CD4-positive, alpha-beta T cell treated with Interleukin-6 at 100 ng/mL for 8 hours (primary cell): ENCODE data around the gene HAPLN2.

Source experiments
- DNase-seq: peaks from one replicate; pipeline ENCODE4 v3.0.0-alpha.2; 2020; ENCODE audit warnings: mixed read lengths, low spot score

The HAPLN2 gene

DNA sequence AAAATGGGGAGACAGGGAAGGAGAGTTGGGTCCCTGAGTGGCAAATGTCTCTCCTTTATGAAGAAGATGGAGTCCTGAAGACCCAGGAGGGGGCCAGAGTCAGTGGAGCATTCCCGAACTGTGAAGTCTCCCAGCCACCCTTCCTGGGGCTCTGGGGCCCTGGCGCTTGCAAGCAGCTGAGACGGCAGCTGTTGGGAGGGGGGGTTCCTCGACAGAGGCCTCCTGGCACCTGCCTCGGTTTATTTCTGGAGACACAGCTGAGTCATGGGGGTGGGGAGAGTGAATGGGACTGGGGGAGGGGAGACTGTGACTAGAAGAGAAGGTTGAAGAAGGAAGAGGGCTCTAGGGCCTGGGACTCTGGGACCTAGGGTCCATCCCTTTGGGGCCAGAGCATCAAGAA lies 44.0 kb downstream of the HAPLN2 start:
- no peak for DNase-seq

DNA sequence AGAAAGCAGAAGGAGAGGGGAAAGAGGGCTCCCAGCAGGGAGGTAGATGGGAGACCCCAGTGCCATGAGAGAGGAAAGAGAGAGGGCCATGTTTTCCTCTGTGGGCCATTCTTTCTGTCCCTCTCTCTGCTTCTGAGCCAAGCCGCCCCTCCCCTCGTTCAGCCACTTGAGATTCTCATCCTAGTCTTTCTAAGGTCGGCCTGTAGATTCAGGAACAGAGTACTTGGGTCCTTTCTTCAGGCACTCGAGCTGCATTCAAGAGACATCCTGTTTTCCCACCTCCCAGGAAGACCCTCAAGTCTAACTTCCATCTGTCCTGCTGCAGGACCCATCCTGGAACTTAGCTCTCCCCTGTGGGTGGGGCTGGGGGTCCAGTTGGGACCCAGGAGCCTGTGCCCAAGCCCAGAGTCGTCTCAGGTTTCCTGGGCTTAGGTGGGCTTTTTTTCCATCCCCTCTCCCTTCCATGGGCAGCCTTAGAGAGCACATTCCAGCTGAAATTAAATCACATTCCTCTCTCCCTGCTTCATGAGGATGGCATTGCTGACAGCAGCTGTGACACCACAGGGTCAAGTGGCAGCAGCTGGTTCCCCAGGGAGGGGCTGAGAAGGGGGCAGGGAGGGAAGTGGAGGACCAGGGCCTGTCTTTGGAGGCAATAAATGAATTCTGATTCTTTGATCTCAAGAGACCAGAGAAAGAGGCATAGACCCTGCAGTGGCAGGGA lies 45.0 kb downstream of the HAPLN2 start:
- no peak for DNase-seq

DNA sequence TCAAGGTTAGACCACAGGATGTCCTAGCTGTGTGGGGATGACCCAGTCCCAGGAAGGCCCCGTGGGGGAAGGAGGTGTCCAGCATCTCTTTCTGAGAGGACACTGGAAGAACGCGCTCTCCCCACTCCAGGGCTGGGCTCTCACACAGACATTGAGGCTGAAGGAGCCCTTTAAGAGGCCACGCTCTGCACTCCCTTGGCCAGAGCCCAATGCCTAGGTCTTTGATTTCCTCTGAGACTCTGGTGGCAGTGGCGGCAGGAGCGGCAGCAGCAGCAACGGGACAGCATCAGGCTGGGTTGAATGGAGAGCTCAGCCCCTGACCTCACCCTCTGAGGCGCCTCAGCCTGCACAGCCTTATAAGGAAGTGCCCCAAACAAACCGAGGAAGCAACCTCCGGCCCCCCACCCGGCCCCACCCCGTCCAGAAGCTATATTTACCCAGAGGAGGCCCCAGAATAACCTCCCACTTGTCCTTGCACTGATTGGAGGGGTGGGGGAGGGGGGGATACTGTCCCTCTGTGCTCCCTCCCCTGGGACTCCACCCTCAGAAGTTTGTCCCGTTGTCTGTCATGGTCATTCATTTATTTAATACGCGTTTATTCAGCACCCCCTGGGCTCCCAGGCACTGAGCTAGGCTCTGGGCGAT lies 45.7 kb downstream of the HAPLN2 start:
- DNase-seq = no peak

DNA sequence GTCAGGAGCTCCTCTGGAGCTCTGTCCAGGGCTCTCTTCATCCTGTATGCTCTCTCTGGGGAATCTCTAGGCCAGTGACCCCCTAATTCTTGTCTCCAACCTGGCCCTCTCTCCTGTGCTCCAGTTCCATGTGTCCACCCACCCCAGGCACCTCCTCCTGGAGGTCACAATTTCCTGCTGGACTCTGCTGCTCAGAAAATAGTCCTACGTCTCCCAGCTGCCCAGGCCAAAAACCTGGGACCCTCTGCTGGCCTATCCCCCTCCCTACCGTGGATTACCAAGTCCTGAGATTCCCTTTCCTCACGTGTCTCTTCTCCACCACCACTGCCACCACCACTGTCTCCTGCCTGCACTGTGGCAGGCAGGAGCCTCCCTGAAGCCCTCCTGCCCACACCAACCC lies 46.3 kb downstream of the HAPLN2 start:
- DNase-seq = no peak

DNA sequence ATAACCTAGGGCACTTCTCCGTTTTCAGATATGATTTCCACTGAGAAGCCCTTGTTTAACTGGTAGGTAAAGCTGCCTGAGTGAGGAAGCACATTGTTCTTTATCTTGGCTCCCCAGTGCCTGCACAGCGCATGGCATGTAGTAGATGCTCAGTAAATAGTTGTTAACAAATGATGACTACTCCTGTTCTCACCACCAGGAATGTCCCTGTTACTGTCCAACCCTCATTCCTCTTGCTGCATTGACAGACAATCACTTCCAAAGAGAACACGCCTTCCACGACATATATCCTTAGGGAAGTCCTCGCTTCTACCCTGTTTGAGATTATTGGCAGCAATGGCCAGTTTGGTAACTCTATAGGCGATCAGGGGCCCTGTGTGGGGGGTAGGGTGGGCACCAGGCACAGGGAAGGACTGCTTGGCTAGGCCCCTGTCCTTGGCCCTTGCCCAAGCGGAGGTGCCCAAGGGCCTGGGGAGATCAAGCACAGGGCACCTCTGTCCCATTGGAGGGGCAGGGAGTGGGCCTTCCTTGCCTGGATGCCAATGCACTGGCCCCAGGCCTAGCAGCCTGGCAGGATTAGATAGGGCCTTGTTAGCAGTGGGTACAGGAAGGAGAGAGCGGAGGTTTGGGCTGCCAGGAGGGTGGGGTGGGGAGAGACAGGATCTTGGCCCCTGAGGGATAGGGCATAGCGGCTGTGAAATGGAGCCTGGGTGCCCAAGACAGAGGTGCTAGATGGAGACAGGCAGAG lies 47.8 kb downstream of the HAPLN2 start:
- DNase-seq = no peak

DNA sequence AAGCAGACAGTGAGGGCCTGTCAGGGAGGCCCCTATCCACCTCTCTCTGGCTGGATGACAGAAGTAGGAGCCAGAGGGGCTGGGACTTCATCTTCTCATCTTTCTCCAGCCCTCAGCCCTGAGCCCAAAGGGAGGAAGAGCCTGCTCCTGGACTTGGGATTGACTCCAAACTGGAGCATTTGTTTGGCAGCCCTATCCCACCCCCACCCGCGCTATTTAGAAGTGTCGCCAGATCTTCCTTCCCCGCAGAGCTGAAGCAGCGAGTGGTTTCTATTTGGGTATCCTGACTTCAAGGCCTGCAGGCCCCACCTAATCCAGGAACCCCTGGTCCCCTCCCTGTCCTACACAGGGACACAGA lies 48.4 kb downstream of the HAPLN2 start:
- DNase-seq = no peak

DNA sequence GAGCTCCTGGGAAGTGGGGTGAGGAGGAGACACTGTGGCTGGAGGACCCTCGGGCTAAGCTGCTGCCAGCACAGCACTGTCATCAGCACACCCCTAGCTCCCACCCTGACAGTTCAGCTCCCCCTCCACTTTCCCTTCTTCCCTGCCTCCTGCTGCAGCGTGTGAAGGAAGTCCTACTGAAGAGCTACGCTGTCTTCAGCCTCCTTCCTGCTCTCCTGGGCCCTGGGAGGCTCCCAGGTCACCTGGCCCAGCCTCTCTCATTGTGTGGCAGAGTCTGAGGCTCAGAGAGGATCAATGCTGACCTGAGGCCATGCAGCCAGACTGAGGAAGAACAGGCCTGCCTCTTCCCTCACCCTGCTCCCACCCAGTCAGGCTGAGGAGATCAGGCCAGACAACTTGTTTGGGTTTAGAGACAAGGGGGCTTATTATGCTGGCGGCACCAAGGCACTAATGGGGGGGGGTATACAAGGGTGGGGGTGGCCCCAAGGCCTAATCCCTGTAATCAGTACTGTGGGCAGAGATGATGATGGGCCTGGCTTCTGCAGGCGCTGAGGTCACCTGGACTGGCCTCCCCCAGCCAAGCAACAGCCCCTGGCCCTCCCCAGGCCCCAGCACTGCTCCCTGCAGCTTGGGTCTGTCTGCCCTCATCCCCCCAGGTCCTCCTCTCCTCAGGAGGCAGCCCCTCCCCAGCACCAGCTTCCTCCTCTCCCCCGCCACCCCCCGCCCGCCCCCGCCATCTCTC lies 48.9 kb downstream of the HAPLN2 start:
- DNase-seq = no peak

DNA sequence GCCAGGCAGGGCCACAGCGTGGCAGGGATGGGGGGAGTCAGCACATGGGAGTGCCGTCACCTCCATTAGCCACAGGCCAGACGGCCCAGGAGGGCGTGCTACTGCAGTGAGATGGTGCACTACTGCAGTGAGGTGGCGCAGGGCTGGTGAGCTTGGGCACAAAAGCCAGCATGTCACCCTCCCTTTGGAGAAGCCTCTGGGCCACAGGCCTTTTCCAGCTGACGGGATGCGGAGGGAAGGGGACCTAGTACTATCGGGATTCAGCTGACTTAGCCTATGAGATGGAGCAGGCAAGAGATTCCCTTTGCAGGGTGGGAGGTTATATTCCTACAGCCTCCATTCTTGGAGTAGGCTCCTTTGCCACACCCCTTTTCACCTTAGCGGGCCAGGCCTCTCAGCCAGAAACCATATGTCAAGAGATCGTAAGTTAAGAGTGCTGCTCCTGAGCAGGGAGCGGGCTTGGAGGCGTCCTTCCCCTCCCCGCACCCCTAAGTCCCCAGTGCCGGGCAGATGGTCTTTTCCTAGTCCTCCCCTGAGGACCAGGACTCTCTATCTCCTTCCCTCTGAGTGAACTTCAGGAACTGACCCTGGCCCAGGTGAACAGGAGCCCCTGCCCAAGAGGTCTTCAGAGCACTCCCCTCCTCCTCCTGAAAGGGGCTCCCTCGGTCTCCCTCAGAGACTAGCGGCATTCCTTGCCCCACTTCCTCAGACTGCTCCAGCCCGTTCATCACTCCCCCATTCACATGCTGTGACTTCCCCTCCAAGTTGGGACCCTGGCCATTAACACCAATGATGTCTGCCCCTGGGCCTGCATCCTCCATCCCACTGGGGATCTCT lies 49.8 kb downstream of the HAPLN2 start:
- DNase-seq = no peak

DNA sequence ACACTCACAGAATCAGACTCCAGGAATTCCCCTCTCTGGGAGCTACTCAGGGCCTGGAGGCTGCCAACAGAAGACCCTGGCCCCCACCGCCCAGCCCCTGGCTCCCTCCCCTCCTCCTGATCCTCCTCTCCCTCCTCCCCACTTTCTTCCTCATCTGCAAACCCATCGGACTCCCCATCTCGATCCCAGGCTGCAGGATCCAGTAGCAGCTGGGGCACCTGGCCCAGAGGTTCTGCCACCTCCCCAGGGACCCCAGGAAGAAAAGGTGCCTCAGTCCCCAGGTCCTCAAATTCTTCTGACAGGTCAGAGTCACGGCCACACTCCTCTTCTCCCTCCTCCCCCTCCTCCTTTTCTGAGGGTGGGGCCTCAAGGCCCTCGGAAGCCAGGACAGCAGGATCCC lies 50.6 kb downstream of the HAPLN2 start:
- DNase-seq = no peak

DNA sequence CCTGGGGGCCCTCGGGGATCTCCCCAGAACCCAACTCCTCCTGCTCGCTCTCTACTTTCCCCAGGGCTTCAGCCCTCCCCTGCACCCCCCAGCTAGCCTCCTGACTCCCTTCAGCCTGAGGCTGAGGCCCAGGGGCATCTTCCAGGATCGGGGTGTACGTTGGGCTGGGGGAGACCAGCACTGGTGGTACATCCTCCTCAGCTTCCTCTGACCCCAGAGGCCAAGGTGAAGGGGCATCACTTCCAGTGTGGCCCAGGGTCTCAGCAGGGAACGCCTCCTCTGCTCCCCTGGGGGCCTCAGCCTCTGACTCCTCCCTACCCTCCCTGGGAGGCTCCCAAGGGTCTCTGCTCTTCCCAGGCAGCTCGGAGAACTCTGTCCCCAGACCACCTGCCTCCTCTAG lies 51.1 kb downstream of the HAPLN2 start:
- no peak for DNase-seq

DNA sequence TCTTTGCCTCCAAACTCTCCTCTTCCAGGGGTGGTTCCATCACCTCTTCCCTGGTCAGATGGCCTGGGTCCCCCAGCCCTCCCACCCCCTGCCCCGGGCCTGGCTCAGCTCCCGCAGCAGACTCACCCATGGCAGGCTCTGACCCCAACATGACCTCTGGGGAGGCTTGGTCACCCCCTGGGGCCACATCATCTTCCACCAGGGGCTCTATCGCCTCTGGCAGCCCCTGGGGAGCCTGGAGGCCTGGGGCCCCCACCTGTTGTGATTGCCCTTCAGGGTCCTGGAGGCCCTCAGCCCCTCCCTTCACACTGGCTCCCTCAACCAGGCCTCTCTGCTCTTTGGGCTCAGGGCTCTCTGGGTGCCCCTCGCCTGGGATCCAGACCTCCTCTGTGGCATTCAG lies 51.6 kb downstream of the HAPLN2 start:
- DNase-seq = no peak

DNA sequence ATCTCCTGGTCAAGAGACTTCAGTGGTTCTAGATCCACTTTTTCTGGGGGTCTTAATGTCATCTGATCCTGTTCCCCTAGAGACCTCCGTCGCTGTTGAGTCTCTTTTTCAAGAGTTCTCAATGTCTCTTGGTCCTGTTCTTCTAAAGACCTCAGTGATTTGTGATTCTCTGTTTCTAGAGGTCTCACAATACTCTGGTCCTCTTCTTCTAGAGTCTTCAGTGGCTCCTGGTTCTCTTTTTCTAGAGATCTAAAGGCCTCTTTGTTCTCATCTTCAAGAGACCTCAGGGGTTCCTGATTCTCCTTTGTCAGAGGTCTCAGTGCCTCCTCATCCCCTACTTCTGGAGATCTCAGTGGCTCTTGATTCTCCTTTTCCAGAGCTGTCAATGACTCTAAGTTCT lies 52.6 kb downstream of the HAPLN2 start:
- no peak for DNase-seq

DNA sequence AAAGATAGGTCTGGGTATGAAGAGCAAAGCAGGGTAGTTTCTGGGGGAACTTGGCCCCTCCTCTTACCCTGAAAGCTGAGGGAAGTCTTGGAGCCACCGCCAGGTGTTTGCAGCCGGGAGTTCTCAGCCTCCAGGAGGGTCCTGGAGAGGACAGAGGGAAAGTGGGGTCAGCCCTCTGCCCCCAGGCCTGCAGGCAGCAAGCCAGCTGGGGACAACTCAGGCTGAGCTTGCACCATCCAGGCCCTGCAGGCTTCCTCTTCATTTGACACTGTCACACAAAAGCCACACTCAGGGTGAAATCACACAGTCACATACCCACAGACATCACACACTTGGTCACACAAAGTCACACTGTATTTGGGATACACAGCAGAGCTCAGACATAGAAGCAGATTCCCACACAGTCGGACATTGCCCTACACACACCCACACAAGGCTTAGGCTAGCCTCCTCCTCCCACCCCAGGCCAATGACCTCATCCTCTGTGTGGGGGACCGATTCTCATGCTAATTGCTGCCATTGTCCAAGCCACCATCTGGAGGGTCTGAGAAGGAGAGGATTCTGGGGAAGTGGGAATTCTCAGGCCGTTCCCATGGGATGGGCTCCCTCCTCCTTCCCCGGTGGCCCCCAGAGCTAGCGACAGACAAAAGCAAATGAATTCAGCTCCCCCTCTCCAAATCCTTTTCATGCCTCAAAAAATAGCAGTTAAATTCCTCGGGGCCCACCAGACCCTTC lies 54.3 kb downstream of the HAPLN2 start:
- DNase-seq = no peak
